GM19351 (cell line): ENCODE results near the gene ABCG1.

Source experiments
- ATAC-seq: cut with Tn5 transposase; IDR thresholded peaks from one replicate; pipeline ENCODE4 v1.9.1; 2021; ENCODE audit warnings: mild to moderate bottlenecking, moderate library complexity; ENCODE audit not compliant: unreplicated experiment

The ABCG1 gene

DNA sequence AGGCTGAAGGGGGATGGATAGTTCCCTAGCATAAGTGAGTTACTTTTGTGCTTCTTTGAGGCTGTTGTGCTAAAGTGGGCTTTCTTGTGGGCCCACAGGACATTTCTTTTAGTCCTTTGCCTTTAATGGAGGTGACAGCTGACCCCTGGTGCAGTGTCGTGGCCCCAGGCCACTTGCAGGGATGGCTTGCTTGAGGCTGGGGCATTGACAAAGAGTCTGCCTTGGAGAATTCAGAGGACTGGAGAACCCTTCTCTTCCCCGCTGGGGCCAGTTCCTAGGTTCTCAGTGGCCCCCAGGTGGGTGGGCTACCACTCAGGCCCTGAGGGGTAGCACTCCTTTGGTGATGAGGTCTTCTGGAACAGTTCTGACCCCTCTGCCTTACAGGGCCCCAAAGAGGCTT lies 12.8 kb downstream of the ABCG1 start:
- ATAC-seq = no peak

DNA sequence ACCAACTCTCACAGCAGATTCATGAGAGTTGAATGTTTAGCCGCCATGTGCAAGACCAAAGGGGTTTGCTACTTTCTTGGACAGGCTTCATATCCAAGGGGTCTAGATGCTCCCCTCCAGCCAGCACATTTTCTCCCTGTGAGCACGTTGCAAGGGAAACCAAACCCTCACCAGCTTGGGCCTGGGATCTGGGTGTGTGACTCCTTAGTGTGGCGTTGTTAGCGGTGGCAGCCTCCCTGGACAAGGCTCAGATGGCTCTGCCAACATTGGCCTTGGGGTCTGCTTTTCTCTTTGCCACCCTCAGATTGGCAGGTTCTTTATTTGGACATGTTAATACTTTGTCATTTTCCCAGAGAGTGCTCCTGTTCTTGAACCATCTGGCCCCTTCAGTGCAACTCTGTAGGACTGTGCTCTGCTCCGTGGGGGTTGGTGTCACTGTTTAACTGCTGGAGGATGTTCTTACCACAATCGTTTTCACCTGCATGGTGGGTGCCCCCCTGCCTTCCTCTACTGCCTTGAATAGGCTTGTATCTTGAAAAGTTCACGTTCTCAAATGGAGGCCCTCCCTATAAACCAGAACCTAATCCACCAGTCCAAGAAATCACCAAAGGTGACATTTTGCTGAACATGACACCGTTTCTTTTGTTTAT lies 13.4 kb downstream of the ABCG1 start:
- ATAC-seq = no peak

DNA sequence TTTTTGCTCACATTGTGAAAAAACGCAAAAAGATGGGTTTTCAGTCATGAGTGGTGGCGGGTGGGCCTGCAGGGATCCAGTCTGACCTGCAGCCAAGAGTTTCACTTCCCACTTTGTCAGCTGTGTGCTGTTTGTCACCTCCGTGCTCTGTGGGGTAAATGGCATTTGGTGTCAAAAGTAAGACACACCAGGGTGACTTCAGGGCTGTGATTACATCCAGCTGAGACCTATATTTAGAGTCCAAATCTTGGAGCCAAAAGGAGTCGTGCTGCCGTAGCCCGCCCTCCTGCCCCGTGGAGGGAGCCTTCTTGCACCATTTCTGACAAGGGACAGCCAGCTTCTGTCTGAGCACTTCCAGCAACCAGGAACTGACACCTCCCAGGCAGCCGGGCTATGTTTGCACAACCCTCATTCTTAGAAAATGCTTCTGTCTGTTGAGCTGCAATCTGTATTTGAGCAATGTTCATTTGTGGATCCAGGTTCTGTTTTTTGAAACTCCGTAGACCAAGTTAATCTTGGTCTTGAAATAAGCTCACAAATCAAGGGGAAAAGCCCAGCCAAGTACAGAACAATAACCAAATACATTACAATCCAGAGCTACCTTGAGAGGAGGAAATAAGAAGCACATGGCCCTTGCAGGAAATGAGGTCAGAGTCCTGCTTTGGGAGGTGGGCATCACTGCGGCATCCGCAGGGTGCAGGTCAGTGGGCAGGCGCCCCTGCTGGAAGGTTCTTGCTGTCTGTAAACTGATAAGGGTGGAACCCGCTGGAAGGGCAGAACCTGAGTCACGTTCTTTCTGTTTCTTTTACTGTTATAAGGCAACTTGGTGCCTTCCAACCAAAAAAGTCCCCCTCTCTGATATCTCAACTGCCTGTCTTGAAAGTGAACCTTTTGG lies 14.4 kb downstream of the ABCG1 start:
- ATAC-seq = peak; percentile 50

DNA sequence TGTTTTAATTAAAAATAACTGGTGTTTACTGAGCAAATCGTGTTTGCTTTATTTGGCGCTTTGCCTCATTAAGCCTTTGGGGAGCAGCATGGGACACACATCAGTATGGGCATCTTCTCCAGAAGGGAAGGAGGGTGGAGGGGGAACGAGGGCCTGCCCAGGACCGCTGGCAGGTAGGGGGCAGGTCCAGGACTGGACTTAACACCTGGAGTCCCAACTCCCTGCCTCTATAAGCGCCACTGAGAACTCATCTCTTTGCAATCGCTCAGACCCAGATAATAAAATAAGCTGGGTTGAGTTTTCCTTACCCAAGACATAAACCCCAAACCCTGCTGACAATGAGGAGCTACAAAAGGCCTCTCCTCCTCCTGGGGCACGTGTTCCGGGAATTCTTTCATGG lies 15.1 kb downstream of the ABCG1 start:
- no peak for ATAC-seq

DNA sequence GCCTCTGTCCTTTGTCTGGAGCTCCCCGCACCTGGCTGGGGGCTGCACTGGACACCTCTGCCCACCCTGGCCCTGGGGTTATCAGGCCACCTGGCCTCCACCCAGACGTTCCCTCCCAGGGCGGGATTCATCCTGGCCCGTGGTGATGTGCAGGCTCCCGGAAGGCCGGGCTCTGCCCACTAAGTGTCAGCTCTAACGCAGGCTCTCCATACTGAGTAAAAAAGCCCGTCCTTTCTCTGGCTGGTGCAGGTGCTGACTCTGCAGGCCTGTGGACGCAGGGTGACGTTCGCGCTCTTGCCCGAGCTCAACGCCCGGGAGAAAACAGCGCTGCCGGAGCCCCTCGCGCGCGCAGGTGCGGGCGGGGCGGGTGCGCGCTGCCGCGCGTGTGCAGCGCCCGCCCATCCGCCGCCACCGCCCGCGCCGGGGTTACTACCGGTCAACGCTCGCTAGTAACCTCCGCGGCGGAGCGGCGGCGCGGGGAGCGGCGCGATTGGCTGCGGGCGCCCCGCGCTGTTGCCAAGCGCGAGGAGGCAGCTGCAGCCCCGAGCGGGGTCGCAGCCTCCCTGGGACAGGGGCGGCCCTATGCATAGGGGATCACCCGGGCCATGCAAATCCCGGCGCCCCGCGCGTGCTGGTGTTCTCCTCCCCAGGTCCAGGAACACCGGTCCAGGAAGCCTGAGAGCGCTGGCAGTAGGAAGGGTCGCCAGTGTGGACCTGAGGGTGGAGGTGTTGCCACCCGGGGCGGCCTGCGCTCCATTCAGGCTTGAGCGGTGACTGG lies 15.7 kb downstream of the ABCG1 start:
- ATAC-seq = peak; percentile 45

DNA sequence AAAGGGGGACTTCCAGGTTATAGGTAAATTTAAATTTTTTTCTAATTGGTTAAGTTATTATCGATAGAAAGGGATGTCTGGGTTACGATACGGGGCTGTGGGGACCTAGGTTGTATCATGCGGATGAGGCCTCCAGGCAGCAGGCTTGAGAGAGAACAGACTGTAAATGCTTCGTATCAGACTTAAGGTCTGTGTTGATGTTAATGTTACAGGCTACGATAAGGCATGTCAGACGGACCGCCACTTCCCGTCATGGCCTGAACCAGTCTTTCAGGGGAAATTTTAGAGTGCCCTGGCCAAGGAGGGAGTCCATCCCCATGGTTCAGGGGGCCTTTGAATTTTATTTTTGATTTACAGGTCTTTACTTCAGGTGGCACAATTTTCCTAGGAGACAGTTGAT lies 16.7 kb downstream of the ABCG1 start:
- ATAC-seq = no peak

DNA sequence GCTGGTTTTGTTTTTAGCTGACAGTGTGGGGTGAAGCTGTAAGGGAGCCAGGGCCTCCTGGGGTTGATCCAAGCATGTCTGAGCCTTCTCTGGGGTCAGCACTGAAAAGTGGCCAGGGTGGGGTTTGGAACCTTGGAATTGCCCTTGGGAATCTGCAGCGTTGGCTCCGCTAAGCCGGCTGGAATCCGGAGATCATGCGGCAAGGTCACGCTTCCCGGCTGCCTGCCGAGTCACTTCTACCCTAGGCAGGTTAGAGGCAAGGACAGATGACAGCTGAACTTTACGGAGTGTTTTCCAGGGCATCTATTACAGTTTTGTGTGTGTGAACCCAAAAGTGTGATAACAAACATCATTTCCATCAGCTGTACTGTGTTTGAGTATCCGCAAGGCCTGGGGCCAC lies 17.1 kb downstream of the ABCG1 start:
- ATAC-seq = no peak

DNA sequence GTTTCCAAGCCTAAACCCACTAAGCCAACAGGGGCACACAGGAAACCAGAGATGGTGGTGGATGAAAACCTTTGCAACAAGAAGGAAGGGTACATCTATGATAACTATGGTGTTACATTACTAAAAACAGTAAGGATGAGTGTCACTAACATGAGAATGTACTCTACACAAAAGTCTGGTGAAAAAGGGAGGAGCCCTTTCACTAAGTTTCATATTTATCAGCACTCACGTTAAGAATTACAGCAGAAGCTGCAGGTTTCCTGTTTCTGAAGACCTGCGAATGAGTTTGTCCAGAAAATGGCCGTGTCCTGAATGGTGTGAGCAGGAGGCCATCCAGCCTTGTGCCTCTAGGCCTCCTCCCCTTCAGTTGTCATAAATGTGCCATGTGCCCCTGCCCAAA lies 17.8 kb downstream of the ABCG1 start:
- ATAC-seq = no peak

DNA sequence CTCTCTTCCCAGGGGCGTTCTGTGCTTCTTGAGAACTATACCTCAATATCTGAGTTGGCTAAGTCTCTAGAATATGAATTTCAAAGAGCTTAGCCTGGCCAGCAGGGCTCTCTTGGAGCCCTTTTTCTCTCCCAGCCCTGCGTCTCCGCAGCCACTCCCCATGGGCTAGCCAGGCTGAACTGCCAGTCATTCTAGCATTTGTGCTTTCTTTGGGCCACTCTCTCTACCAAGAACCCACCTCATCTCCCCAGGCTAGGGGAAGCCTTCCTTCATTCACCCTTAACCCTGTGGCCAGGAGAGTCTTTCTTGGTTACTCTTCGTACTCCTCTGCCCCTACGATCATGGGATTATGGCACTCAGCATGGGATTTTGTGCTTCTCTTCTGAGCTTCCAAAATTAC lies 18.2 kb downstream of the ABCG1 start:
- no peak for ATAC-seq

DNA sequence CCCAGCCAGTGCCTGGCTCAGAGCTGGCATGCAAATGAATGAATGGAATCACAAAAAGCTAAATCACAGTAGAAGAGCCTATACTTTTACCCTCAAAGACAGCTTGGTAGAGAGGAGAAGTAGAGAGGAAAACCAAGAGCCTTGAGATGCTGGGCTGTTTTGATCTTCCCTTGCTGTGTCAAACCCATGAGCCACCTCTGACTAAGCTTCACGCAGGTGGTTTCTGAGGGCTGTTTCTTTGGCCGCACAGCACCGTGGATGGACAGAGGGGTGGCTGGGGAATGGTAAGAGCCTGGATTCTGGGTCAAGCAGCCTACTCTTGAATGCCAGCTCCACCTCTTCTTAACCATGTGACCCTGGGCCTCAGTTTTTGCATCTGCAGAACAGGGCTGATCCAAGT lies 18.6 kb downstream of the ABCG1 start:
- no peak for ATAC-seq

DNA sequence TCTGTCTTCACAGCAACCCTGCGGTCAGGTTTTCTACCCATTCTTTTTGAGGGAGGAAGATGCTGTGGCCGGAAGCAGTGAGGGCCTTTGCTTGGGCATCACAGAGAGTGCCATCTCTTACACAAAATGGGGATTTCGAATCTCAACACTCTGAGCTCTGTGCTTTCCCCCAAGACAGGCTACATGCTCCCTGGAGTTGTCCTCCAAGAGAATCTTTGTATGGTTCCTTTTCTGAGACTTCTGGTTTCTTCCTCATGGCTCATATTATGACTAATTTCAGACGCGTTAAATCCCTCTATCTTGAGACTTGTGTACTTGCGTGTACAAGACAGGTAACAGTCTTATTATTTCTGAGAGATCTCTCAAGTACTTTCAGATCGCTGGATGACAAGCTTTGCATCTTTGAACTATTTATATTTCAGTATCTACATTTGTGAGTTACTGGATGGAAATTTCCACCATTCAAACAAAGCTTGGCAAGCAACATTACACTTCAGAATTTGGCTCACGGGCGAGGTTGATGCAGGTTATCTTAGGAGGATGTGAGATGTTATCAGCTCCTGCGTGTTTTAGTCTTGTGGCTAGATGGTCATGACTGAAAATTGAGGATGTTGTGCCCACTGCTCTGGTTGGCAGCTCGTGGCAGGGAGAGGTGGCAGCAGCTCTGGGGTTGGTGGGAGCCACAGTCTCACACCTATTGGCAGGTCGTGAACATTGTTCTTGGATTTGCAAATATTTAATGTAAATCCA lies 19.4 kb downstream of the ABCG1 start:
- no peak for ATAC-seq

DNA sequence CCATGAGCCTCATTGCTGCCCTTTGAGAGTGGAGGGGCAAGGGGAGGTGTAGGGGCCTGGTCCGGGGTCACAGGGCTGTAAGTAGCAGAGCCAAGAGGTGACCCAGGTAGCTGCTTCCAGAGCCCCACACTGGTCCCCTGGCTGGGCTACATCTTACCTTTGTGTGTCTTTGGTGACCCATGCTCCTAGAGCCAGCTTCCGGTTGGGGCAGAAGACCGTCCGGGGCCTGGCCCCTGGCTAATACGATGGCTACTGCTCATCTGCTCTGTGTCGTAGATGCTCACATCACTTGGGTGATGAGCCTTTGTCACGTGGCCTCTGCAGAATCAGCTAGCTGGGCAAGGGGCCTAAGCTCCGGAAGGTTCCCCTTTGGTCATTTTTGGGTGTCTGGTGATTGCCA lies 20.6 kb downstream of the ABCG1 start:
- no peak for ATAC-seq

DNA sequence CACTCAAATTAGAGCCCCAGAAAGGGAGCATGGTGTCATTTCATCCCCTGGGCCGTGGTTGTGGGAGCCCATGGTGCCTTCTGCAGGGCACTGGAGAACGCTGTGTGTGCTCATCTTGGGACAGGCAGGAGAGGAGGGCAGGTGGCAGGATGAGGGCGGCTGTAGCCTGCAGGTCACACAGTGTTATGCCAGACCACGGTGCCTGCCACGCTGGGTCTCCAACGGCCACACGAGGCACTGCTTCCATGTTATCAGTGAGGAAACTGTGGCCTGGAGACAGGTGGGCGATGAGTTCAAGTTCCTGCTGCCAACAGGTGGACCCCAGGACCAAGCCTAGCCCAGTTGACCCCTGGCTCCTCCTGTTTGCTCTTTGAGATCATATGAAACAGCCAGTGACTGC lies 21.0 kb downstream of the ABCG1 start:
- no peak for ATAC-seq

DNA sequence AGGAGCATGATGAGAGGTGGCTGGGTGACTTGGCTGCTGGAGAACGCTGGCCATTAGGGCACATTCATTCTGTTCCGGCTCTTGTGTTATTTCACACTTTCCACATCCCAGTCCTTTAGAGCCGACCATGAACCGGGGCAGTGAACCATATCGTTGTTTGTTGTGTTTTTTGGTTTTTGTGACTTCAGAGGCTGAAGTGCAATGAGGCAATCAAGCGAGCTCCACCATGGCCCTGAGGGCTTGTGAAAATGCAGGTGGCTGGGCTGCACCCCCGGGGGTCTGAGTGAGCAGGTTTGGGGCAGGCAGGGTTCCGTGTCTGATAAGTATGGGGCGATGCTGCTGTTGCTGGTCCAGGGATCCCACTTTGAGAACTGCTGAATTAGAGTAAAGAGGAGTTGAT lies 23.7 kb downstream of the ABCG1 start:
- no peak for ATAC-seq

DNA sequence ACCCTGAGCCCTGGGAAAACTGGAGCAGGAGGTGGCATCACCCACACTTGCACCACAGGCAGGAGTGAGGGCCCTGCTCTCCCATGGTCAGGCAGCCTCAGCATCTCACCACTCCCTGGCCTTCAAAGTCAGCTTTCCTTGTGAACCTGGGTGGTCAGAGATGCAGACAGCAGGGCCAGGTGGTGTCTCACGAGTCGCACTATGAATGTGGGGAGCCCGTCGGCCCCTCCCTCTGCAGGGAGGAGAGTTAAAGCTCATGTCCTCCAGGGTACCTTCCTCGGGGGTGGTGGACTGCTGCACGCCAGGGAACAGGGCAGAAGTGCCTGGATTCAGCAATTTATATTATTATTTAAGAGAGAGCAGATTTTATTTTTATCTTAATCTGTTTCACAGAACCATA lies 24.1 kb downstream of the ABCG1 start:
- ATAC-seq = no peak

DNA sequence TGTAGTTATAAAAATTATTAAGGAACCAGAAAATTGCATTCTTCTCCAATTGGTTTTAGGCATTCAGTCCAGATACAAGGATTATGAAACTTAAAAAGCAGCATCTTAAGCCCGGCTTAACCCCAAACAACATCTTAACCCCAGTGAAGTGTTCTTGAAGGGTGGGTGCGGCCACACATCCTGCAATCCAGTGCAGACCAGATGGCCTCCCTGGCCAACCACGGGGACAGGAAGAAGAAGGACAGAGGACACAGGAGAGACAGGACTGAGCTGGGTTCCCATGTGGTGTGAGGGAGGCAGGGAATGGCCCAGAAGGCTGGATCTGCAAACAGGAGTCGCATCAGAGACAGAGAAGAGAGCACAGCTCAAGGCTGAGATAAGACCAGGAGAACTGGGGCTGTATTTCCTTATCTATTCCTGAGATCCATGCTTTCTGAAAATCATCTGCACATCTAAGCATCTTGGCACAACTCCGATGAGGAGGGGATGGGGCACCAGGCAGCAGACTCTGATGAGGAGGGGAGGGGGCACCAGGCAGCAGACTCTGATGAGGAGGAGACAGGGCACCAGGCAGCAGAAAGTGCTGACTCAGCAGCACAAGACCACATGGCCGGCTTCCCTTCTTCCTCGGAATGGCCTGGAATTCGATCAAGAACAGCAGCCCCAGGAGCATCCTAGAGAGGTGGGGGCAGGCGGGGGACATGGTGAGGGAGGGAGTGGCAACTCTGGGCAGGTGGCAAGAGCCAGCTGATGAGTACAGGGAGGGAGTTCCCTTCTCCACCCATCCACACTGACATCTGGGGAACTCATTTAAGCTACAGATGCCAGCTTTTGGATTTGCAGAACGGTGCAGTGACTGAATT lies 26.6 kb downstream of the ABCG1 start:
- ATAC-seq = no peak

DNA sequence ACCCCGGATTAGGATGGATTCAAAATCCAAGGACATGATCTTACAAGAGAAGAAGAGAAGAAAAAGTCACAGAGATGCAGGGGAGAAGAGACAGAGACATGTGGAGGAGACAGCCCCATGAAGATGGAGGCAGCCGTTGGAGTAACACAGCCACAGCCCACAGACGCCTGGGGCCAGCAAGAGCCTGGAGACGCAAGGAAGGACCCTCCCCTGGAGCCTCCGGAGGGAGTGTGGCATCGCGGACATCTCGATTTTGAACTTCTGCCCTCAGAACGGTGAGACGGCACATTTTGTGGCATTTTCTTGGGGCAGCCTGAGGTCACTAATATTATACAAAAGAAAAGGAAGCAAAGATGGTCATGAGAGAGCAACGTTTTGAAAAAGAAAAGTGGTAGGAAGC lies 28.8 kb downstream of the ABCG1 start:
- ATAC-seq = no peak

DNA sequence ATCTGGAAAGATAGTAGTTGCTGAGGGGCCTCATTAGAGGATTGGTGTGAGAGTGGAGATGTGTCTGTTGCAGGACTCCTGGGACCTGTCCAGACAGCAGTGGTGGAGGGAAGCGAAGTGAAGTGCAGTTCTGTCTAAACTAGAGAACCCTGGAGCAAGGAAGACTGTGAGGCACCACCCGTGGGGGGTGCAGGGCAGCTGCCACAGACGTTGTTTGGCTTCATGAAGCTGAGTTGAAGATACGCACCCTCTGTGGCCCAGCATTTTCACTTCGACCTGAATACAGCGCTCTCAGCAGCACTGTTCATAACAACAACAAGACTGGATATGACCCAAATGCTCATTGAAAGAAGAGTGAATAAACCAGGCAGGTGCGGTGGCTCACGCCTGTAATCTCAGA lies 29.3 kb downstream of the ABCG1 start:
- ATAC-seq = no peak

DNA sequence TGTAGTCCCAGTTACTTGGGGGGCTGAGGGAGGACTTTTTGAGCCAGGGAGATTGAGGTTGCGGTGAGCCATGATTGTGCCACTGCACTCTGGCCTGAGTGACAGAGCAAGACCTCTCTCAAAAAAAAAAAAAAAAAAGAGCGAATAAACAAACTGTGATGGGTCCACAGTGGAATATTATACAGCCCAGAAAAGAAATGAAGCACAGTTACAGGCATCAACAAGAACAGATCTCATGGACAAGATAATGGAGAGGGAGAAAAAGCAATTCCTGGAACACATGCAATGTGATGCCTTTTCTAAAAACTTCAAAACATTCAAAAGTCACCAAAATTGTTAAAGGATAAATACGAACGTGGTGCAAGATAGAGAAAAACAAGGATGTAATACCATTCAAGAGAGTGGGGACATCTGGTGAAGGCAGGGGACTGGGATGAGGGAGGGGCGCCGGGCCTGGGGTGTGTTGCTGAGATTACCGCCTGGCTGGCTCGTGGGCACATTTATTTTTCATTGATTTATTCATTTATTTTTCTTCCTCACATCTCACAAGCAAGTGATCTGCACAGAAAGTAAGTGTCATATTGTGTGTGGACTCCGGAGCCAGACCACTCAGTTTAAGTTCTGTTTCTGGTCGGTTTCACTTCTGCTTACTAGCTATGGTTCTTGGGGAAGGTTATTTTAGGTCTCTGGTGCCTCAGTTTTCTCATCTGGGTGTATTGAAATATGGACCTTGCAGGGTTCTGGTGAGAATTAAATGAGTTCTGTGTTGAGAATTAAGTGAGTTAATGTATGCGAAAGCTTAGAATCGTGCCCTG lies 30.1 kb downstream of the ABCG1 start:
- peak; percentile 92 for ATAC-seq
